SK-N-MC (cell line): Measurements from ENCODE around the gene BAZ1A.

ENCODE experiments used
- EZH2 ChIP-seq: fragments of 200-600 bp; sonication (generic); IDR thresholded peaks from one replicate; pipeline ENCODE4 v1.6.1; 2017; ENCODE audit warnings: antibody characterized with exemption
- POLR2AphosphoS5 ChIP-seq: IDR thresholded peaks from 2 replicates; pipeline ENCODE4 v1.6.1; 2012; ENCODE audit warnings: mild to moderate bottlenecking, low read depth, low read length, borderline replicate concordance

DNA sequence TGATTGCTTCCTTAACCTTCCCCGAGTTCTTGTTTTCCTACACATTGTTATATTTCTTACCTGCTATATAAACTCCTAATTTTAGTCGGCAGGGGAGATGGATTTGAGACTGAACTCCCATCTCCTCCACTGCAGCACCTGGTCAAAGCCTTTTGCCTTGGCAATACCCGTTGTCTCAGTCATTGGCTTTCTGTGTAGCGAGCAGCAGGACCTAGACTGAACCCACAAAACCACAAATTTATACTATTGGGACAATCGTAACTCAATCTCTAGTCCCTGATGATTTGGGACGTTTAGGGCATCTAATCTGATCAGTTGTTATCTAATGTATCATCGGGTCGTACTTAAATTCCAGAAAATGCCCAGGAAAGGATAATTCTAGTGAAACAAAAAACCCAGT lies 37.8 kb upstream of the BAZ1A start:
- TF ChIP-seq EZH2 (no peak), POLR2AphosphoS5 (no peak)
